Smooth muscle cell (in vitro differentiated cells): ENCODE data around the gene KRT14. TPM values are rescaled to one million over a fixed set of nuclear protein-coding genes. Genes with fewer than 3 reads are reported as not detected.

Experiments
- DNase-seq: peaks from one replicate; lab custom pipeline; 2025; ENCODE audit not compliant: unreplicated experiment; lab: John Stamatoyannopoulos, UW
- H2AFZ ChIP-seq: fragments of 200-600 bp; sonication (generic); 2 replicates; pipeline ENCODE4 v1.6.0; 2016; ENCODE audit warnings: antibody characterized with exemption, low read depth, mild to moderate bottlenecking
- H3F3A ChIP-seq: fragments of 200-600 bp; sonication (generic); 2 replicates; pipeline ENCODE4 v1.6.0; 2017; ENCODE audit warnings: antibody characterized with exemption, low read depth
- H3K27ac ChIP-seq: fragments of 200-600 bp; sonication (generic); 2 replicates; pipeline ENCODE4 v1.5.1; 2016; ENCODE audit warnings: low read depth, mild to moderate bottlenecking
- H3K27me3 ChIP-seq: fragments of 200-600 bp; sonication (generic); 2 replicates; pipeline ENCODE4 v1.6.1; 2016; ENCODE audit warnings: low read depth, mild to moderate bottlenecking
- H3K36me3 ChIP-seq: fragments of 200-600 bp; sonication (generic); 2 replicates; pipeline ENCODE4 v1.5.1; 2016; ENCODE audit warnings: low read depth
- H3K4me1 ChIP-seq: fragments of 200-600 bp; sonication (generic); 2 replicates; pipeline ENCODE4 v1.5.1; 2016; ENCODE audit warnings: low read depth
- H3K4me2 ChIP-seq: fragments of 200-600 bp; sonication (generic); 2 replicates; pipeline ENCODE4 v1.6.0; 2016; ENCODE audit warnings: mild to moderate bottlenecking
- H3K4me3 ChIP-seq: fragments of 200-600 bp; sonication (generic); 2 replicates; pipeline ENCODE4 v1.5.1; 2016; ENCODE audit warnings: mild to moderate bottlenecking
- H3K79me2 ChIP-seq: fragments of 200-600 bp; sonication (generic); 2 replicates; pipeline ENCODE4 v1.6.0; 2016; ENCODE audit warnings: low read depth, mild to moderate bottlenecking
- H3K9ac ChIP-seq: fragments of 200-600 bp; sonication (generic); 2 replicates; pipeline ENCODE4 v1.6.0; 2016; ENCODE audit warnings: low read depth
- H3K9me3 ChIP-seq: fragments of 200-600 bp; sonication (generic); replicated peaks from 2 replicates; pipeline ENCODE4 v1.5.1; 2016; ENCODE audit warnings: low read depth
- H4K20me1 ChIP-seq: fragments of 200-600 bp; sonication (generic); 2 replicates; pipeline ENCODE4 v1.6.0; 2016; ENCODE audit warnings: low read depth
- CTCF ChIP-seq: fragments of 200-600 bp; sonication (generic); IDR thresholded peaks from 2 replicates; pipeline ENCODE4 v1.5.1; 2017; ENCODE audit warnings: borderline replicate concordance, mild to moderate bottlenecking, antibody characterized with exemption; ENCODE audit not compliant: insufficient read depth, poor library complexity, severe bottlenecking
- WGBS: methylation state at CpG from one replicate; pipeline ENCODE4 v1.1.7; 2016; ENCODE audit warnings: low lambda C conversion rate; 5-methylcytosine and 5-hydroxymethylcytosine counted together
- polyA plus RNA-seq: library from polyadenylated mRNA; unstranded; fragments of >200 nt; fragmentation: Nextera tagmentation; extraction: Ambion mirVana; gene quantifications from 2 replicates; pipeline ENCODE4 v1.2.1, GENCODE V29; 2016
- total RNA-seq: library from RNA; depleted of rRNA; stranded (reverse); fragments of >200 nt; gene quantifications from 2 replicates; pipeline ENCODE4 v1.2.3, GENCODE V29; 2014

The KRT14 gene
- total and polyA plus RNA-seq, 2 experiments from 2014 or later = 193 to 348 TPM

- Histone ChIP-seq H3K9ac (no peak overlapping the region), H3K4me1 (no peaks in the 10 kb centered on the region), H4K20me1 (no peaks in the 10 kb centered on the region), H3K36me3 (no peaks in the 10 kb centered on the region), H3K27me3 (no peaks in the 10 kb centered on the region), H3K9me3 (no peaks in the 10 kb centered on the region), H2AFZ (no peak overlapping the region), H3F3A (no peaks in the 10 kb centered on the region), H3K79me2 (no peaks in the 10 kb centered on the region), H3K27ac (no peak overlapping the region), H3K4me2 (no peak overlapping the region), H3K4me3 (no peak overlapping the region)
- DNase-seq = no peak
- WGBS = 81% methylated on average over 8 of the region's 8 CpGs
- TF ChIP-seq CTCF = no peak
These were observed 6.7 kb upstream of the KRT14 start for GRCh38 chr17:41593306-41593981.

- Histone ChIP-seq H3K27me3 (no peaks in the 10 kb centered on the region), H3K36me3 (no peaks in the 10 kb centered on the region), H3K4me3 (no peak overlapping the region), H3K9ac (no peak overlapping the region), H3K9me3 (no peaks in the 10 kb centered on the region), H3K4me2 (no peak overlapping the region), H3K79me2 (no peaks in the 10 kb centered on the region), H2AFZ (no peak overlapping the region), H3F3A (no peaks in the 10 kb centered on the region), H3K27ac (no peak overlapping the region), H4K20me1 (no peaks in the 10 kb centered on the region), H3K4me1 (no peaks in the 10 kb centered on the region)
- 87% methylated on average over 11 of the region's 12 CpGs for WGBS
- no peak for DNase-seq
- no peak for TF ChIP-seq CTCF
These were observed 6.1 kb upstream of the KRT14 start for GRCh38 chr17:41592601-41593305.

- no peaks in the 10 kb centered on the region for H3K27me3 ChIP-seq
- H2AFZ ChIP-seq = no peak overlapping the region
- DNase-seq = no peak
- H3K79me2 ChIP-seq = no peaks in the 10 kb centered on the region
- H3K9ac ChIP-seq = no peak overlapping the region
- TF ChIP-seq CTCF = no peak
- H3K4me3 ChIP-seq = no peak overlapping the region
- WGBS = 85% methylated on average over 3 of the region's 3 CpGs
- no peaks in the 10 kb centered on the region for H4K20me1 ChIP-seq
- H3K9me3 ChIP-seq = no peaks in the 10 kb centered on the region
- no peak overlapping the region for H3K27ac ChIP-seq
- no peaks in the 10 kb centered on the region for H3K36me3 ChIP-seq
- no peaks in the 10 kb centered on the region for H3F3A ChIP-seq
- no peak overlapping the region for H3K4me2 ChIP-seq
- no peaks in the 10 kb centered on the region for H3K4me1 ChIP-seq
These were observed 2.6 kb upstream of the KRT14 start for GRCh38 chr17:41589301-41589700.
